HepG2 (cell line): ENCODE measurements around the gene TSPAN9. TPM values are rescaled to one million over a fixed set of nuclear protein-coding genes. Genes with fewer than 3 reads are reported as not detected.

ENCODE experiments used
- GPBP1L1 ChIP-seq: sonication (generic); formaldehyde crosslinking; IDR thresholded peaks from 2 replicates; pipeline ENCODE4 v1.5.0; 2020; ENCODE audit warnings: mild to moderate bottlenecking, missing genetic modification reagents
- MLXIP ChIP-seq: sonication (generic); formaldehyde crosslinking; IDR thresholded peaks from 2 replicates; pipeline ENCODE4 v1.9.0; 2021; ENCODE audit warnings: missing genetic modification reagents, borderline replicate concordance
- MXD3 ChIP-seq: IDR thresholded peaks from 2 replicates; pipeline ENCODE4 v1.6.1; 2016; ENCODE audit warnings: mild to moderate bottlenecking, missing biosample characterization, missing genetic modification reagents
- RAD21 ChIP-seq: fragments of 450-650 bp; formaldehyde crosslinking; IDR thresholded peaks from 2 replicates; pipeline ENCODE4 v1.5.0; 2020; ENCODE audit warnings: mild to moderate bottlenecking
- THYN1 ChIP-seq: sonication (generic); formaldehyde crosslinking; IDR thresholded peaks from 2 replicates; pipeline ENCODE4 v1.8.1; 2023; ENCODE audit warnings: low read depth, mild to moderate bottlenecking, moderate library complexity, missing genetic modification reagents, borderline replicate concordance
- TRAFD1 ChIP-seq: sonication (generic); formaldehyde crosslinking; IDR thresholded peaks from 2 replicates; pipeline ENCODE4 v1.5.1; 2020; ENCODE audit warnings: missing genetic modification reagents, mild to moderate bottlenecking, borderline replicate concordance
- ZNF260 ChIP-seq: sonication (generic); formaldehyde crosslinking; IDR thresholded peaks from 2 replicates; pipeline ENCODE4 v1.4.0; 2020; ENCODE audit warnings: missing genetic modification reagents, low read depth, mild to moderate bottlenecking, borderline replicate concordance
- ZNF646 ChIP-seq: sonication (generic); formaldehyde crosslinking; IDR thresholded peaks from 2 replicates; pipeline ENCODE4 v1.9.0; 2021; ENCODE audit warnings: mild to moderate bottlenecking, missing genetic modification reagents
- polyA plus RNA-seq, 8 experiments: library from polyadenylated mRNA; depleted of rRNA in 3 of 8; stranded (reverse) in 7 of 8; unstranded in 1 of 8; fragments of >200 nt; fragmentation: Illumina TruSeq in 4 of 8; extraction: Trizol in 4 of 8; gene quantifications; 2 replicates each; pipeline versions ENCODE4 v1.2.1 to v1.2.3, GENCODE V29; 2011 to 2016; ENCODE audit warnings: low read depth in 4 of 8, missing spikeins in 1 of 8, mixed read lengths in 1 of 8; ENCODE audit not compliant: insufficient read depth in 1 of 8
- total RNA-seq, 5 experiments: library from RNA; depleted of rRNA; stranded (reverse); fragments of >200 nt; fragmentation: Illumina TruSeq; extraction: Trizol; gene quantifications; 2 replicates each; pipeline ENCODE4 v1.2.3, GENCODE V29; 2016; ENCODE audit warnings: low read depth in 1 of 5

TSPAN9 gene
- total and polyA plus RNA-seq, 2 of the 13 experiments (the other 11 are each of a cell fraction or from before 2014, with no cell fraction given) = 18.1 to 42.3 TPM

GRCh38 chr12:3225154-3225795 lies 148.1 kb downstream of the TSPAN9 start (continued):
- no peak for TF ChIP-seq GPBP1L1 (CRISPR knock-in tag)
- TF ChIP-seq MLXIP (CRISPR knock-in tag) = no peak
- TF ChIP-seq TRAFD1 = no peak
- TF ChIP-seq THYN1 (CRISPR knock-in tag) = no peak
- no peak for TF ChIP-seq ZNF260 (CRISPR knock-in tag)
- no peak for TF ChIP-seq ZNF646 (CRISPR knock-in tag)
- TF ChIP-seq MXD3 (CRISPR knock-in tag) = no peak
- no peak for TF ChIP-seq RAD21 (CRISPR knock-in tag)
- TF ChIP-seq, all 625 proteins: peak for 0
